HG03432 (cell line): ENCODE measurements around the gene BCL6.

ENCODE experiments used
- ATAC-seq: cut with Tn5 transposase; IDR thresholded peaks from one replicate; pipeline ENCODE4 v1.9.1; 2021; ENCODE audit warnings: mild to moderate bottlenecking, moderate library complexity; ENCODE audit not compliant: unreplicated experiment

Gene BCL6

GRCh38 chr3:187719628-187720336, 25.5 kb downstream of the BCL6 start:
- ATAC-seq: no peak

GRCh38 chr3:187718802-187719201, 26.5 kb downstream of the BCL6 start:
- ATAC-seq: no peak

- no peak for ATAC-seq
These were observed 27.7 kb downstream of the BCL6 start for GRCh38 chr3:187717572-187717971.

- peak; percentile 89 for ATAC-seq
These were observed 30.8 kb downstream of the BCL6 start for GRCh38 chr3:187714404-187714979.

GRCh38 chr3:187713504-187713903, 31.8 kb downstream of the BCL6 start:
- ATAC-seq: no peak

GRCh38 chr3:187709155-187709554, 36.1 kb downstream of the BCL6 start:
- ATAC-seq: no peak

GRCh38 chr3:187708696-187709095, 36.6 kb downstream of the BCL6 start:
- ATAC-seq: no peak

GRCh38 chr3:187706971-187707370, 38.3 kb downstream of the BCL6 start:
- no peak for ATAC-seq

- ATAC-seq: no peak
These were observed 40.1 kb downstream of the BCL6 start for GRCh38 chr3:187705164-187705563.

GRCh38 chr3:187702507-187703033, 42.7 kb downstream of the BCL6 start, which contains the start of gene RTP2:
TSS of gene RTP2 (minus strand) at chr3:187702557. CDS start at chr3:187702128, 429 bp downstream.
- ATAC-seq: no peak

GRCh38 chr3:187700249-187700648, 45.0 kb downstream of the BCL6 start:
- no peak for ATAC-seq

- ATAC-seq: no peak
These were observed 46.5 kb downstream of the BCL6 start for GRCh38 chr3:187698499-187699399.

GRCh38 chr3:187696021-187696420, 49.2 kb downstream of the BCL6 start:
- no peak for ATAC-seq

- no peak for ATAC-seq
These were observed 49.8 kb downstream of the BCL6 start for GRCh38 chr3:187695449-187695848.

GRCh38 chr3:187694801-187695200, 50.5 kb downstream of the BCL6 start:
- no peak for ATAC-seq

GRCh38 chr3:187693431-187693830, 51.8 kb downstream of the BCL6 start:
- ATAC-seq: no peak

- no peak for ATAC-seq
These were observed 55.3 kb downstream of the BCL6 start for GRCh38 chr3:187689984-187690383.

- ATAC-seq: no peak
These were observed 58.5 kb downstream of the BCL6 start for GRCh38 chr3:187686621-187687273.

- ATAC-seq: no peak
These were observed 59.3 kb downstream of the BCL6 start for GRCh38 chr3:187685948-187686347.

GRCh38 chr3:187684880-187685279, 60.4 kb downstream of the BCL6 start:
- ATAC-seq: no peak

GRCh38 chr3:187684444-187684843, 60.8 kb downstream of the BCL6 start:
- ATAC-seq: no peak
